Loucy (cell line): Measurements from ENCODE around the gene TTLL3.

Experiments used
- EZH2phosphoT487 ChIP-seq: fragments of 200-600 bp; IDR thresholded peaks from 2 replicates; pipeline ENCODE4 v1.6.1; 2018; ENCODE audit warnings: antibody characterized with exemption, mild to moderate bottlenecking, moderate library complexity, borderline replicate concordance
- TF ChIP-seq, protein P1 (sequence below): fragments of 200-600 bp; sonication (generic); conservative IDR thresholded peaks from 2 replicates; pipeline ENCODE4 v1.5.1; 2014; ENCODE audit warnings: mild to moderate bottlenecking, antibody characterized with exemption, low read length

DNA sequence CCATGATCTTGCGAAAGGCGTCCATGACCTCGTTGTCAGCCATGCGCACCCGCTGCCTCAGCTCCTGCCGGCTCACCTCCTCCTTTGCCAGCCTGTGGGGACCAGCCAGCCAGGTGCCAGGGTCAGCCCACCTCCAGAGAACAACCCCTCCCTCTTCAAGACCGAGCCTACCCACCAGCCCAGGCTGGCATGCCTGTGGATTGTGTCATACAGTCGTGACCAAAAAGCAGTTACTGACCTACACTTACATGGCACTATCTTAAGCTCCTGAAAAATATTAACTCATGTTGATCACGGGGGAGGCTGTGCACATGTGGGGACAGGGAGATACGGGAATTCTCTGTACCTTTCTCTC, 29.6 kb upstream of the TTLL3 start:
- TF ChIP-seq, protein P1, sequence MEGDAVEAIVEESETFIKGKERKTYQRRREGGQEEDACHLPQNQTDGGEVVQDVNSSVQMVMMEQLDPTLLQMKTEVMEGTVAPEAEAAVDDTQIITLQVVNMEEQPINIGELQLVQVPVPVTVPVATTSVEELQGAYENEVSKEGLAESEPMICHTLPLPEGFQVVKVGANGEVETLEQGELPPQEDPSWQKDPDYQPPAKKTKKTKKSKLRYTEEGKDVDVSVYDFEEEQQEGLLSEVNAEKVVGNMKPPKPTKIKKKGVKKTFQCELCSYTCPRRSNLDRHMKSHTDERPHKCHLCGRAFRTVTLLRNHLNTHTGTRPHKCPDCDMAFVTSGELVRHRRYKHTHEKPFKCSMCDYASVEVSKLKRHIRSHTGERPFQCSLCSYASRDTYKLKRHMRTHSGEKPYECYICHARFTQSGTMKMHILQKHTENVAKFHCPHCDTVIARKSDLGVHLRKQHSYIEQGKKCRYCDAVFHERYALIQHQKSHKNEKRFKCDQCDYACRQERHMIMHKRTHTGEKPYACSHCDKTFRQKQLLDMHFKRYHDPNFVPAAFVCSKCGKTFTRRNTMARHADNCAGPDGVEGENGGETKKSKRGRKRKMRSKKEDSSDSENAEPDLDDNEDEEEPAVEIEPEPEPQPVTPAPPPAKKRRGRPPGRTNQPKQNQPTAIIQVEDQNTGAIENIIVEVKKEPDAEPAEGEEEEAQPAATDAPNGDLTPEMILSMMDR = no peak
- no peak for TF ChIP-seq EZH2phosphoT487
